MCF 10A (cell line): ENCODE measurements around the gene CDK5RAP3. TPM values are rescaled to one million over a fixed set of nuclear protein-coding genes. Genes with fewer than 3 reads are reported as not detected.

Experiments used
- BruUV-seq: library from RNA; stranded (reverse); fragments of 400-500 nt; replicated peaks from 2 replicates; lab custom pipeline; 2021; lab: Mats Ljungman, UMichigan
- CTCF ChIA-PET: fragments of 300-600 bp; sonication (Branson Sonifier 250); formaldehyde crosslinking; extraction: SDS; loops from one replicate; lab custom pipeline; 2021; ENCODE audit warnings: antibody characterized with exemption, inconsistent platforms; lab: Yijun Ruan, JAX
- POLR2A ChIA-PET: fragments of 300-600, 350-650 bp; sonication (Branson Sonifier 250); formaldehyde crosslinking; extraction: SDS; loops from one replicate; lab custom pipeline; 2020; ENCODE audit warnings: antibody characterized with exemption, inconsistent platforms; lab: Yijun Ruan, JAX
- DNase-seq: peaks from one replicate; pipeline ENCODE4 v3.0.0-alpha.2; 2018; ENCODE audit not compliant: unreplicated experiment
- H3K27ac Mint-ChIP-seq: one replicate; pipeline ENCODE4 v1.8.0; 2022; ENCODE audit warnings: mild to moderate bottlenecking, low read depth, mixed read lengths; ENCODE audit not compliant: unreplicated experiment
- H3K27me3 Mint-ChIP-seq: one replicate; pipeline ENCODE4 v1.8.0; 2022; ENCODE audit warnings: mixed read lengths; ENCODE audit not compliant: insufficient read depth, unreplicated experiment
- H3K36me3 Mint-ChIP-seq: one replicate; pipeline ENCODE4 v1.8.0; 2022; ENCODE audit warnings: mild to moderate bottlenecking, moderate library complexity, mixed read lengths; ENCODE audit not compliant: insufficient read depth, unreplicated experiment
- H3K4me1 Mint-ChIP-seq: one replicate; pipeline ENCODE4 v1.8.0; 2022; ENCODE audit warnings: mixed read lengths; ENCODE audit not compliant: insufficient read depth, unreplicated experiment
- H3K4me3 Mint-ChIP-seq: one replicate; pipeline ENCODE4 v1.8.0; 2022; ENCODE audit warnings: mild to moderate bottlenecking, moderate library complexity, mixed read lengths; ENCODE audit not compliant: unreplicated experiment
- H3K9me3 Mint-ChIP-seq: one replicate; pipeline ENCODE4 v1.8.0; 2022; ENCODE audit warnings: mixed read lengths; ENCODE audit not compliant: unreplicated experiment
- CTCF ChIP-seq: fragments of 200-600 bp; IDR thresholded peaks from one replicate; pipeline ENCODE4 v1.8.0; 2022; ENCODE audit warnings: antibody characterized with exemption, mild to moderate bottlenecking; ENCODE audit not compliant: unreplicated experiment
- intact Hi-C: fragments of 100-400 bp; cut with micrococcal nuclease; formaldehyde crosslinking; loops from 2 replicates; pipeline ENCODE4 v1.14.1; 2022
- total RNA-seq: library from RNA; stranded (reverse); gene quantifications from 2 replicates; pipeline ENCODE4 v1.2.3, GENCODE V29; 2022

The CDK5RAP3 gene
- total RNA-seq, 1 experiment from 2014 or later, result 132 TPM

DNA sequence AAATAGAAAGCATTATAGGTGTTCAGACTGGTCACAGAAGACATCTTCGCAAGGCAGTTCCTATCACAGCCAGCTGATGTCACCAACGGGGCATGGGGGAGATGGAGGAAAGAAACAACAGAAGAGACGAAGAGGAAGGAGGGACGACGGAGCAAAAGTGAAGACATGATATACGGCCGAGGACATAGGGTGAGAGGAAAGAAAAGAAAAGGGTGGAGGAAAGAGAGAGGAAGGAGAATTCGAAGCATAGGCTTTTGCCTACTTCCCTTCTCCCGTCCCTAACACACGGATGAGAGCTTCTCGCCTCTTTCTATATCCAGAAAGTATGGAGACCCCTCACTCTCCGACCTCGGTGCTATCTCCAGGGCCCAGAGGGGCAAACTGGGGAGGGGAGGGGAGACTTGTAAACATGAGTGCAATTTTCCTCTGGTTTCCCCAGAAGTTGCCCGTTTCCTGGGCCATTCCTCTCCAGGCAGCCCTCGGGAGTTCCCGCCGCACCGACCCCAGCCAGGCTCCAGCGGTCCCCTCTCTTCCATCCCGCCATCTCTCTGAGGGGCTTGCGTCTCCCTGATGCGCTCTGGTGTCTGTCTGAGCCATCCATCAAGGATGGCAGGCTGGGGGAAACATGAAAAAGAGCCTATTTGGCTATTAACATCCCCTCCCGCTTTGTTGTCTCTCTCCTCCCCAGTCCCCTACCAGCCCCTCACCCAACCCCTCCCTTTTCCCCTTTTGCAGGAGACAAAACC, 40.7 kb downstream of the CDK5RAP3 start:
- H3K4me1 Mint-ChIP-seq, result peaks cover 6% of the 10 kb centered on the region
- DNase-seq, result peak; percentile 39
- H3K27ac Mint-ChIP-seq, result no peak overlapping the region
- POLR2A ChIA-PET, result interaction anchor here (0.7 to 1.0 kb wide), 3 partner anchors 34 to 116 kb away, joined by 3 to 5 read pairs (median 3); no protein-coding TSS in a partner anchor
- H3K36me3 Mint-ChIP-seq, result no peaks in the 10 kb centered on the region
- no peaks in the 10 kb centered on the region for H3K27me3 Mint-ChIP-seq
- TF ChIP-seq CTCF, result peak; percentile 29
- no peaks in the 10 kb centered on the region for H3K9me3 Mint-ChIP-seq
- no TSS peak for BruUV-seq
- intact Hi-C loops, result no loop called here
- no peak overlapping the region for H3K4me3 Mint-ChIP-seq
- CTCF ChIA-PET, result interaction anchor here (0.8 to 1.4 kb wide), 5 partner anchors 9 to 71 kb away, joined by 3 to 4 read pairs (median 4); partner anchors contain the start of genes CDK5RAP3 and PNPO

DNA sequence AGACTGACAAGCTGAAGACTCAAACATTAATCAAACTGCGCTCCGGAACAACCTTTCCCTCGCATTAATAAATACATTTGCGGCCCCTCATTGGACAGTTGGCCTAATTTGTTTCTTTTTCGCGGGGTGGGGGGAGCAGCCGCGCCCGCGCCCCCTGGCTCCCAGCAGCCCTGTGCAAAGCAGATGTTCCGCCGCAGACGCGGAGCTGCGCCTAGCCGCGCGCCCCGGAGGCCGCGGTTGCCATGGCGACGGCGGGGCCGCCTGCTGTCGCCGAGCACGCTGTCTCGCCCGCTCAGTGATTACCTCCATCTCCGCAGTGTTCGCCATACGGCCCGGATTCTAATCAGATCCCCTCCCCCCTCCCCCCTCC, 41.2 kb downstream of the CDK5RAP3 start:
- no peaks in the 10 kb centered on the region for H3K36me3 Mint-ChIP-seq
- intact Hi-C loops, result no loop called here
- POLR2A ChIA-PET, result no interaction called here

GRCh38 chr17:48012654-48013053, 41.7 kb downstream of the CDK5RAP3 start:
- peaks cover 6% of the 10 kb centered on the region for H3K4me1 Mint-ChIP-seq
- no peaks in the 10 kb centered on the region for H3K27me3 Mint-ChIP-seq
- no peak for DNase-seq
- no peak overlapping the region for H3K27ac Mint-ChIP-seq
- H3K4me3 Mint-ChIP-seq, result no peak overlapping the region
- H3K9me3 Mint-ChIP-seq, result no peaks in the 10 kb centered on the region
- POLR2A ChIA-PET, result no interaction called here
- no TSS peak for BruUV-seq
- intact Hi-C loops, result no loop called here
- TF ChIP-seq CTCF, result no peak
- no peaks in the 10 kb centered on the region for H3K36me3 Mint-ChIP-seq
- CTCF ChIA-PET, result interaction anchor here (0.8 kb wide), 1 partner anchor 42 kb away, joined by 3 read pairs; the partner anchor contains the start of gene CDK5RAP3

More for the DNA sequence above, 41.2 kb downstream of the CDK5RAP3 start:
- H3K4me1 Mint-ChIP-seq, result peaks cover 6% of the 10 kb centered on the region
- no peak overlapping the region for H3K27ac Mint-ChIP-seq
- no TSS peak for BruUV-seq
- H3K9me3 Mint-ChIP-seq, result no peaks in the 10 kb centered on the region
- no peak for TF ChIP-seq CTCF
- no peak for DNase-seq
- no peaks in the 10 kb centered on the region for H3K27me3 Mint-ChIP-seq
- CTCF ChIA-PET, result interaction anchor here (0.8 to 1.2 kb wide), 2 partner anchors 9 to 41 kb away, joined by 3 to 4 read pairs; partner anchors contain the start of gene CDK5RAP3
- H3K4me3 Mint-ChIP-seq, result no peak overlapping the region

DNA sequence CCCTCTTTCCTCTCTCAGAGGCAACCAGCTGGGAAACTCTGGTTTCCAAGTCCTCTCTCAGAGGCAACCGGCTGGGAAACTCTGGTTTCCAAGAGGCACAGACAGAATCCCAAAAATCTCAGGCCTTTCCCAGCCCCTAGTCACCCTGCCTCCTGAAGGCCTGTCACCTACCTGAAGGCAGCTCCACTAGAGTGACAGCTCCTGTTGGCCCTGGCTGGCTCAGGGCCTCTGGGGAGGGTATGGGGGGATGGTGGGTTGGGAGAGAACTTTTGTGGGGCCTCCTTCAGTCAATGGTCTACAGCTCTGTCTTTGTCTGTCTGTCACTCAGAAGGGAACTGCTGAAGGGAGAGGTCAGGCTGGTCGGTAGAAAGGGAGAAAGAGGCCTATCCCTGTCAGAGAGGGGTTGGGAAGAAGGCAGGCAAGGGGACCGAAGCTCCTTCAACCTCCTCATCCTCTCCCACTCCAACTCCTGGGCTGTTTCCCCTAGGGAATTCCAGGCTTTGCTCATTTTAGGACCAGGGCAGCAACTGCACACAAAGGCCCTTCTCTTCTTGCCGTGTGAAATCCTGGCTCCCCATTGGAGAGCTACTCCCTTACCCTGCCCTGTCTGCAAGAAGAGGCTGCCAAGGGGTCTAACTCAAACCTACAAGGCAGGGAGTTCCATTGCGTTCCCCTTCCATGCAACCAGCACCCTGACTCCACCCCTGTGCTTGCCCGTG, 43.1 kb downstream of the CDK5RAP3 start:
- BruUV-seq, result no TSS peak
- ChIA-PET POLR2A (interaction anchor here (0.7 to 1.3 kb wide), 2 partner anchors 14 to 120 kb away, joined by 3 to 4 read pairs; no protein-coding TSS in a partner anchor), CTCF (interaction anchor here (0.8 to 9.9 kb wide), 7 partner anchors 14 to 173 kb away, joined by 3 to 131 read pairs (median 7); partner anchors contain the start of genes CDK5RAP3 and SCRN2)
- no peak for TF ChIP-seq CTCF
- no peaks in the 10 kb centered on the region for H3K27me3 Mint-ChIP-seq
- H3K9me3 Mint-ChIP-seq, result no peaks in the 10 kb centered on the region
- intact Hi-C loops, result no loop called here
- no peak overlapping the region for H3K4me3 Mint-ChIP-seq
- no peak for DNase-seq
- H3K36me3 Mint-ChIP-seq, result no peaks in the 10 kb centered on the region
- peaks cover 6% of the 10 kb centered on the region for H3K4me1 Mint-ChIP-seq
- no peak overlapping the region for H3K27ac Mint-ChIP-seq
